Measurements from ENCODE around the gene CHRFAM7A. TPM values are rescaled to one million over a fixed set of nuclear protein-coding genes. Genes with fewer than 3 reads are reported as not detected.
"Not testable (repeated sequence)": the region's sequence is repeated elsewhere in the genome, so short reads cannot be mapped to it uniquely, and the experiment has no call there.

CHRFAM7A gene
- total RNA-seq, 2 experiments from 2014 or later, result 0.90 TPM; not detected in 1

- intact Hi-C loops (cut with micrococcal nuclease); H3K4me1 Mint-ChIP-seq (ENCODE audit: low read depth); H3K27ac Mint-ChIP-seq: not testable (repeated sequence)
These were observed 25.1 kb downstream of the CHRFAM7A start for GRCh38 chr15:30368271-30368670.

GRCh38 chr15:30367246-30367645, 26.1 kb downstream of the CHRFAM7A start:
- intact Hi-C loops (cut with micrococcal nuclease); H3K4me3 Mint-ChIP-seq; DNase-seq; H3K27me3 Mint-ChIP-seq; CTCF ChIA-PET; H3K4me1 Mint-ChIP-seq (ENCODE audit: low read depth); H3K36me3 Mint-ChIP-seq; H3K27ac Mint-ChIP-seq; H3K9me3 Mint-ChIP-seq; POLR2A ChIA-PET: not testable (repeated sequence)

More at GRCh38 chr15:30368271-30368670, 25.1 kb downstream of the CHRFAM7A start:
- POLR2A ChIA-PET, H3K9me3 Mint-ChIP-seq, H3K4me3 Mint-ChIP-seq, H3K27me3 Mint-ChIP-seq, DNase-seq, CTCF ChIA-PET, H3K36me3 Mint-ChIP-seq: not testable (repeated sequence)

GRCh38 chr15:30361404-30361803, 31.9 kb downstream of the CHRFAM7A start:
- H3K36me3 Mint-ChIP-seq; CTCF ChIA-PET; H3K27me3 Mint-ChIP-seq; intact Hi-C loops (cut with micrococcal nuclease); H3K4me1 Mint-ChIP-seq (ENCODE audit: low read depth); H3K4me3 Mint-ChIP-seq; H3K9me3 Mint-ChIP-seq; H3K27ac Mint-ChIP-seq; DNase-seq; POLR2A ChIA-PET: not testable (repeated sequence)

- H3K9me3 Mint-ChIP-seq; H3K27ac Mint-ChIP-seq; DNase-seq; H3K27me3 Mint-ChIP-seq; H3K36me3 Mint-ChIP-seq; H3K4me1 Mint-ChIP-seq (ENCODE audit: low read depth); POLR2A ChIA-PET; CTCF ChIA-PET; H3K4me3 Mint-ChIP-seq; intact Hi-C loops (cut with micrococcal nuclease): not testable (repeated sequence)
These were observed 32.4 kb downstream of the CHRFAM7A start for GRCh38 chr15:30360990-30361389.

GRCh38 chr15:30355043-30355442, 38.3 kb downstream of the CHRFAM7A start:
- H3K36me3 Mint-ChIP-seq; H3K4me3 Mint-ChIP-seq; H3K27ac Mint-ChIP-seq; H3K9me3 Mint-ChIP-seq; DNase-seq; H3K4me1 Mint-ChIP-seq (ENCODE audit: low read depth); intact Hi-C loops (cut with micrococcal nuclease); H3K27me3 Mint-ChIP-seq; POLR2A ChIA-PET; CTCF ChIA-PET: not testable (repeated sequence)

- H3K4me1 Mint-ChIP-seq (ENCODE audit: low read depth); POLR2A ChIA-PET; H3K27ac Mint-ChIP-seq; CTCF ChIA-PET; H3K27me3 Mint-ChIP-seq; DNase-seq; H3K36me3 Mint-ChIP-seq; H3K4me3 Mint-ChIP-seq; H3K9me3 Mint-ChIP-seq; intact Hi-C loops (cut with micrococcal nuclease): not testable (repeated sequence)
These were observed 43.5 kb downstream of the CHRFAM7A start for GRCh38 chr15:30349803-30350202.

- H3K27me3 Mint-ChIP-seq; CTCF ChIA-PET; H3K4me3 Mint-ChIP-seq; intact Hi-C loops (cut with micrococcal nuclease); H3K4me1 Mint-ChIP-seq (ENCODE audit: low read depth); H3K27ac Mint-ChIP-seq; DNase-seq; H3K36me3 Mint-ChIP-seq; POLR2A ChIA-PET; H3K9me3 Mint-ChIP-seq: not testable (repeated sequence)
These were observed 56.8 kb downstream of the CHRFAM7A start for GRCh38 chr15:30336584-30336983.

- intact Hi-C loops (cut with micrococcal nuclease); DNase-seq; H3K36me3 Mint-ChIP-seq; CTCF ChIA-PET; POLR2A ChIA-PET; H3K27ac Mint-ChIP-seq; H3K4me1 Mint-ChIP-seq (ENCODE audit: low read depth); H3K4me3 Mint-ChIP-seq; H3K9me3 Mint-ChIP-seq; H3K27me3 Mint-ChIP-seq: not testable (repeated sequence)
These were observed 59.2 kb downstream of the CHRFAM7A start for GRCh38 chr15:30334152-30334551.

GRCh38 chr15:30326145-30326544, 67.2 kb downstream of the CHRFAM7A start:
- H3K27ac Mint-ChIP-seq; POLR2A ChIA-PET; H3K4me3 Mint-ChIP-seq; H3K36me3 Mint-ChIP-seq; intact Hi-C loops (cut with micrococcal nuclease); H3K9me3 Mint-ChIP-seq; CTCF ChIA-PET; H3K4me1 Mint-ChIP-seq (ENCODE audit: low read depth); H3K27me3 Mint-ChIP-seq; DNase-seq: not testable (repeated sequence)

GRCh38 chr15:30321063-30321462, 72.3 kb downstream of the CHRFAM7A start:
- H3K9me3 Mint-ChIP-seq; H3K27me3 Mint-ChIP-seq; CTCF ChIA-PET; H3K4me1 Mint-ChIP-seq (ENCODE audit: low read depth); intact Hi-C loops (cut with micrococcal nuclease); DNase-seq; H3K27ac Mint-ChIP-seq; H3K4me3 Mint-ChIP-seq; POLR2A ChIA-PET; H3K36me3 Mint-ChIP-seq: not testable (repeated sequence)

- POLR2A ChIA-PET; CTCF ChIA-PET; H3K36me3 Mint-ChIP-seq; H3K27ac Mint-ChIP-seq; intact Hi-C loops (cut with micrococcal nuclease); H3K9me3 Mint-ChIP-seq; H3K4me3 Mint-ChIP-seq; H3K4me1 Mint-ChIP-seq (ENCODE audit: low read depth); H3K27me3 Mint-ChIP-seq; DNase-seq: not testable (repeated sequence)
These were observed 77.6 kb downstream of the CHRFAM7A start for GRCh38 chr15:30315704-30316103.

GRCh38 chr15:30310575-30310974, 82.8 kb downstream of the CHRFAM7A start:
- H3K36me3 Mint-ChIP-seq; POLR2A ChIA-PET; DNase-seq; intact Hi-C loops (cut with micrococcal nuclease); H3K27ac Mint-ChIP-seq; H3K9me3 Mint-ChIP-seq; H3K4me3 Mint-ChIP-seq; H3K4me1 Mint-ChIP-seq (ENCODE audit: low read depth); H3K27me3 Mint-ChIP-seq; CTCF ChIA-PET: not testable (repeated sequence)
